PC-9 (cell line): Measurements from ENCODE around the gene RARS1.

Experiments
- EZH2 ChIP-seq: fragments of 200-600 bp; sonication (generic); IDR thresholded peaks from 2 replicates; pipeline ENCODE4 v1.8.0; 2017; ENCODE audit warnings: antibody characterized with exemption, low read depth
- TF ChIP-seq, protein P1 (sequence below): fragments of 200-600 bp; sonication (generic); conservative IDR thresholded peaks from 2 replicates; pipeline ENCODE4 v1.6.1; 2017; ENCODE audit warnings: mixed run types, antibody characterized with exemption, mild to moderate bottlenecking, moderate library complexity

GRCh38 chr5:168469816-168470215, 16.5 kb upstream of the RARS1 start:
- TF ChIP-seq, protein P1, sequence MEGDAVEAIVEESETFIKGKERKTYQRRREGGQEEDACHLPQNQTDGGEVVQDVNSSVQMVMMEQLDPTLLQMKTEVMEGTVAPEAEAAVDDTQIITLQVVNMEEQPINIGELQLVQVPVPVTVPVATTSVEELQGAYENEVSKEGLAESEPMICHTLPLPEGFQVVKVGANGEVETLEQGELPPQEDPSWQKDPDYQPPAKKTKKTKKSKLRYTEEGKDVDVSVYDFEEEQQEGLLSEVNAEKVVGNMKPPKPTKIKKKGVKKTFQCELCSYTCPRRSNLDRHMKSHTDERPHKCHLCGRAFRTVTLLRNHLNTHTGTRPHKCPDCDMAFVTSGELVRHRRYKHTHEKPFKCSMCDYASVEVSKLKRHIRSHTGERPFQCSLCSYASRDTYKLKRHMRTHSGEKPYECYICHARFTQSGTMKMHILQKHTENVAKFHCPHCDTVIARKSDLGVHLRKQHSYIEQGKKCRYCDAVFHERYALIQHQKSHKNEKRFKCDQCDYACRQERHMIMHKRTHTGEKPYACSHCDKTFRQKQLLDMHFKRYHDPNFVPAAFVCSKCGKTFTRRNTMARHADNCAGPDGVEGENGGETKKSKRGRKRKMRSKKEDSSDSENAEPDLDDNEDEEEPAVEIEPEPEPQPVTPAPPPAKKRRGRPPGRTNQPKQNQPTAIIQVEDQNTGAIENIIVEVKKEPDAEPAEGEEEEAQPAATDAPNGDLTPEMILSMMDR = no peak
- TF ChIP-seq EZH2 = no peak
